Neural crest cell (in vitro differentiated cells): ENCODE measurements around the gene DEDD2. TPM values are rescaled to one million over a fixed set of nuclear protein-coding genes. Genes with fewer than 3 reads are reported as not detected.
A peak's percentile ranks its signal among the peaks of the same experiment; 100 is the strongest.

Source experiments
- DNase-seq: peaks from one replicate; pipeline ENCODE4 v3.0.0; 2021; ENCODE audit warnings: low read depth, mixed read lengths, low spot score
- H3K27ac Mint-ChIP-seq: one replicate; pipeline ENCODE4 v1.8.0; 2021; ENCODE audit warnings: mild to moderate bottlenecking, mixed read lengths; ENCODE audit not compliant: unreplicated experiment
- H3K27me3 Mint-ChIP-seq: 2 replicates; pipeline ENCODE4 v1.8.0; 2021; ENCODE audit warnings: low read depth, mild to moderate bottlenecking, mixed read lengths
- H3K36me3 Mint-ChIP-seq: 2 replicates; pipeline ENCODE4 v1.8.0; 2021; ENCODE audit warnings: low read depth, mild to moderate bottlenecking, mixed read lengths
- H3K4me1 Mint-ChIP-seq: 2 replicates; pipeline ENCODE4 v1.8.0; 2021; ENCODE audit warnings: mixed read lengths
- H3K4me3 Mint-ChIP-seq: one replicate; pipeline ENCODE4 v1.8.0; 2021; ENCODE audit warnings: mild to moderate bottlenecking, mixed read lengths
- H3K9me3 Mint-ChIP-seq: 2 replicates; pipeline ENCODE4 v1.8.0; 2021; ENCODE audit warnings: mixed read lengths
- total RNA-seq: library from RNA; stranded (reverse); gene quantifications from 2 replicates; pipeline ENCODE4 v1.2.1, GENCODE V29; 2021
- TF ChIP-seq, protein P1 (sequence below): fragments of 200-600 bp; sonication (generic); conservative IDR thresholded peaks from 2 replicates; pipeline ENCODE4 v1.5.0; 2021; ENCODE audit warnings: antibody characterized with exemption, mild to moderate bottlenecking

Gene DEDD2
- total RNA-seq, 1 donor from 2014 or later: 21.5 TPM

DNA sequence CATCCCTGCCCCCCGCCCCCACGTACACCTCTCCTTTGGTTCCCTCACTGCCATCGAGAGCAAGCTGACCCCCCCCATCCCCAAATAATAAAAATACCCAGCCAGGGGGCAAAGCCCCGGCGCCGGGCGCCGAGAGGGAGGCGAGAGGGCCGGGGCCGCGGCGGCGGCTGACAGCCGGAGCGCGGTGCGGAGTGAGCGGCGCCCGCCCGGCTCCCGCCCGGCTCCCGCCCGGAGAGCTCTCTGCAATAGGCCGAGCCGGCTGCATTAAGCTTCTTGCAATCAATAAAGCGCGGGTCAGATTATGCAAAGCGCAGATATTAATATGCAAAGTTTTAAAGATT, 40.9 kb downstream of the DEDD2 start:
- no peak for DNase-seq
- TF ChIP-seq, protein P1, sequence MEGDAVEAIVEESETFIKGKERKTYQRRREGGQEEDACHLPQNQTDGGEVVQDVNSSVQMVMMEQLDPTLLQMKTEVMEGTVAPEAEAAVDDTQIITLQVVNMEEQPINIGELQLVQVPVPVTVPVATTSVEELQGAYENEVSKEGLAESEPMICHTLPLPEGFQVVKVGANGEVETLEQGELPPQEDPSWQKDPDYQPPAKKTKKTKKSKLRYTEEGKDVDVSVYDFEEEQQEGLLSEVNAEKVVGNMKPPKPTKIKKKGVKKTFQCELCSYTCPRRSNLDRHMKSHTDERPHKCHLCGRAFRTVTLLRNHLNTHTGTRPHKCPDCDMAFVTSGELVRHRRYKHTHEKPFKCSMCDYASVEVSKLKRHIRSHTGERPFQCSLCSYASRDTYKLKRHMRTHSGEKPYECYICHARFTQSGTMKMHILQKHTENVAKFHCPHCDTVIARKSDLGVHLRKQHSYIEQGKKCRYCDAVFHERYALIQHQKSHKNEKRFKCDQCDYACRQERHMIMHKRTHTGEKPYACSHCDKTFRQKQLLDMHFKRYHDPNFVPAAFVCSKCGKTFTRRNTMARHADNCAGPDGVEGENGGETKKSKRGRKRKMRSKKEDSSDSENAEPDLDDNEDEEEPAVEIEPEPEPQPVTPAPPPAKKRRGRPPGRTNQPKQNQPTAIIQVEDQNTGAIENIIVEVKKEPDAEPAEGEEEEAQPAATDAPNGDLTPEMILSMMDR: no peak
- H3K36me3 Mint-ChIP-seq: no peaks in the 10 kb centered on the region
- H3K27ac Mint-ChIP-seq: no peak overlapping the region
- H3K9me3 Mint-ChIP-seq: no peaks in the 10 kb centered on the region
- peaks cover 45% of the 10 kb centered on the region for H3K27me3 Mint-ChIP-seq
- H3K4me3 Mint-ChIP-seq: peak overlapping the region; percentile 62
- H3K4me1 Mint-ChIP-seq: peaks cover 16% of the 10 kb centered on the region

DNA sequence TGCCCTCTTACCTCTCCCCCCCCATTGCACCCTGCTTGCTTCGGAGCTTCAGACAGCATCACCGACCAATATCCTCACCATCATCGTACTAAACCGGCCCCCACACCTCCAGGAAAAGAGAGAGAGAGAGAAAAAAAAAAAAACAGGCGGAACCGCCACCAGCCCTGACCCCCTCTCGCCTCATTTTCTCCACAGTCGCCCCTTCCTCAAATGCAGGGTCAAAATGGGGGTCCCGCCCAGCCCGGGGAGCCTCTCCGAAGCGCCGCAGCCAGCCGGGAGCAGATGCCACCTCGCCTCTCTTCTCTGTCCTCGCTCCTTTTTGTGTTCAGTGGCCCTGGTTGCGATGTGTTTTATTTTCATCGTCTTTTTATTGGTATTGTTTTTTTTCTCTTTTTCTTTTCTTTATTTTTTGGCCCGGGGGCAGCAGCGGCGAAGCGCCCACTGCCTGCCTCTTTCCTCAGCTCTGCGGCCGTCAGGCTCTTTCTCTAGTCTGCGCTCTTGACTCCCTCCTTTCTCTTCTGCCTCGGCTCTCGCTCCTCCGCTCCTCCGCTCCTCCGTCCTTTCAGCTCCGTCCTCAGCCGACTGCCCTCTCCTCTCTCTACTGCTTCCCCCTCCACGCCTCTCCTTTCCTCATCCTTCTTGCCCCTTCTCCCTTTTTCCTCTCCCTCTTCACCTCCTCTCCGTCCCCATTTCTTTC, 41.4 kb downstream of the DEDD2 start:
- peak; percentile 20 for DNase-seq
- Mint-ChIP-seq H3K27me3 (peaks cover 44% of the 10 kb centered on the region), H3K9me3 (no peaks in the 10 kb centered on the region), H3K4me1 (peaks cover 18% of the 10 kb centered on the region), H3K36me3 (no peaks in the 10 kb centered on the region), H3K4me3 (peak overlapping the region; percentile 62), H3K27ac (no peak overlapping the region)
- TF ChIP-seq, protein P1: no peak

DNA sequence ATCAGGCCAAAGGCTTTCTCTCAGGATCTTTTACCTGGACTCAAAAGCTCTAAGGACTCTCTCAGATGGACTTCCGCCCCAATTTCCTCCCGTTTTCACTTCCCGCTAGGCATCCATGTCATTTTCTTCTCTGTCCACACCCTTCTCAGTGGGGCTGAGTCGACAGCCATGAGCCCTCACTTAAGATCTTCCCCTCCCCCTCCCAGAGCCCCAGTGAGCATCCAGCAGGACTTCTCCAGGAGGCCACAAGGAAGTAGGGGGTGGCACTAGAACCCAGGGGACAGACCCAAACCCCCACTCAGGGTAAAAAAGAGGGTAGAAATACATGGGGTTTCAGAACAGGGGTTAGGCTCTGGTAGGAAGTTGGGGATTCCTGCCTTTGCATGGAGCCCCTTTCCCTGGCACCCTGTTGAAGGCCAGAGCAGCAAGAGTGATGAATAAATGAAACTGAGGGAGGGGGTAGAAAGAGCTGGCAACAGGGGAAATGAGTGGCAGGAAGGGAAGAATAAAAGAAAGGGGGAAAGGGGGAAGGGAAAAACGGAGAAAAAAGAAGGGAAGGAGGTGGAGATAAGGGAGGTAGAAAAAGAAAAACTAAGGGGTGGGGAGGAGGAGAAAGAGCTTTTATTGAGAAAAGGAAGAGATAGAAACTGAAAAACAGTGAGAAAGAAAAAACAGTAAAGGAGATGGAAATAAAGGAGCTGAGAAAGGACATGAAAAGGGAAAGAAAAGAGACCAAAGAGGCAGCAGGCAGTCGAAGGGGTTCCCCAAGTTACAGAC, 42.3 kb downstream of the DEDD2 start:
- no peak for DNase-seq
- TF ChIP-seq, protein P1: no peak
- Mint-ChIP-seq H3K36me3 (no peaks in the 10 kb centered on the region), H3K4me3 (peak overlapping the region; percentile 62), H3K27ac (no peak overlapping the region), H3K27me3 (peaks cover 48% of the 10 kb centered on the region), H3K4me1 (peaks cover 25% of the 10 kb centered on the region), H3K9me3 (no peaks in the 10 kb centered on the region)

DNA sequence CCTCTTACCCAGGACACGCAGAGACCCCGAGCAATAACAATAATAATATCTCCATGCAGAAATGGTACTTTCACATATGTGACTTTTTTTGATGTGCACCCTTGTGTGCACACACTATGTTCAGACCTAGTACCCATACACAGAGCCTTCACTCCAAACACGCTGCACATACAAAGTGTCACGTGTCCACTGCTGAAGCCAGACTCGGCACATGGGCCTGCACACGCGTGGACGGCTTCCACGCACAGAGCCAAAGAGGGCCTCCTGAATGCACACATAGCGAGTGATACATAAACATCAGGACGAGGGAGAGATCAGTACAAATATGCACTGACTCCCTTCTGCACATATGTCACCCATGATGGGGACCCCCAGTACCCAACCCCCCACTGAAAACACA, 43.3 kb downstream of the DEDD2 start:
- Mint-ChIP-seq H3K27ac (no peak overlapping the region), H3K36me3 (no peaks in the 10 kb centered on the region), H3K9me3 (no peaks in the 10 kb centered on the region), H3K27me3 (peaks cover 49% of the 10 kb centered on the region), H3K4me1 (peaks cover 34% of the 10 kb centered on the region), H3K4me3 (peak overlapping the region; percentile 71)
- TF ChIP-seq, protein P1: no peak
- DNase-seq: no peak

DNA sequence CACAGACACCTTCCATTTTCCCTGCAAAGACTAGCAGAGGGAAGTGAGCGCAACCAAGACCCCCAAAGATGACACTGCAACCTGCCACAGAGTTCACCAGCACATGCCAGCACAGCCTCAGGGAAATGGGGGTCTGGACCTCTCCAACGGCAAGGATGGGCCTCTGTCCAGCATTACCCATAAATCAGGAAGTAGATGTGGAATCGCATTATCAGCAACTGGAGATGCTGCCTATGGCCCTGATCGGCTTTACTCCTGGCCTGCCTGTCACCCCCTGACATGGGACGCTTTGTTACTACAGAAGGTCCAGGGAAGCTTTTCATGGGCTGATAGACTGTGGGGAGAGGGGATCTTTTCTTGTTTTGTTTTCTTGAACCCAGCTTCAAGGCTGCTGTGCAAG, 43.8 kb downstream of the DEDD2 start:
- Mint-ChIP-seq H3K27me3 (peaks cover 49% of the 10 kb centered on the region), H3K4me3 (peak overlapping the region; percentile 71), H3K36me3 (no peaks in the 10 kb centered on the region), H3K4me1 (peaks cover 34% of the 10 kb centered on the region), H3K9me3 (no peaks in the 10 kb centered on the region), H3K27ac (no peak overlapping the region)
- DNase-seq: no peak
- TF ChIP-seq, protein P1: no peak
